Measurements from ENCODE around the gene WNT7B.

Gene WNT7B

GRCh38 chr22:45880716-45881523 lies 96.0 kb downstream of the WNT7B start:
- Histone ChIP-seq H3K79me2 (ENCODE audit: insufficient read depth, low read length) (no peaks in the 10 kb centered on the region), H3K9me2 (replicated peaks; ENCODE audit: low read depth, low read length) (no peaks in the 10 kb centered on the region), H3K9me3 (ENCODE audit: insufficient read depth, low read depth, low read length) (no peaks in the 10 kb centered on the region), H3K9ac (ENCODE audit: low read depth, low read length, poor library complexity, severe bottlenecking) (no peak overlapping the region), H3K4me2 (ENCODE audit: low read depth, low read length, poor library complexity, severe bottlenecking) (no peak overlapping the region), H3K4me1 (ENCODE audit: insufficient read depth, low read length, poor library complexity, severe bottlenecking) (no peaks in the 10 kb centered on the region), H2AFZ (ENCODE audit: low read length) (no peak overlapping the region), H3K36me3 (ENCODE audit: insufficient read depth, low read length) (no peaks in the 10 kb centered on the region), H4K20me1 (ENCODE audit: insufficient read depth, low read length, poor library complexity, severe bottlenecking) (no peaks in the 10 kb centered on the region), H3F3A (ENCODE audit: low read depth) (no peaks in the 10 kb centered on the region), H3K4me3 (ENCODE audit: low read length, poor library complexity, severe bottlenecking) (no peak overlapping the region), H3K27me3 (ENCODE audit: insufficient read depth, low read length, poor library complexity, severe bottlenecking) (no peaks in the 10 kb centered on the region)
- TF ChIP-seq EZH2phosphoT487 (IDR thresholded peaks at IDR 0.05; ENCODE audit: borderline replicate concordance), result no peak
- TF ChIP-seq, protein P1, sequence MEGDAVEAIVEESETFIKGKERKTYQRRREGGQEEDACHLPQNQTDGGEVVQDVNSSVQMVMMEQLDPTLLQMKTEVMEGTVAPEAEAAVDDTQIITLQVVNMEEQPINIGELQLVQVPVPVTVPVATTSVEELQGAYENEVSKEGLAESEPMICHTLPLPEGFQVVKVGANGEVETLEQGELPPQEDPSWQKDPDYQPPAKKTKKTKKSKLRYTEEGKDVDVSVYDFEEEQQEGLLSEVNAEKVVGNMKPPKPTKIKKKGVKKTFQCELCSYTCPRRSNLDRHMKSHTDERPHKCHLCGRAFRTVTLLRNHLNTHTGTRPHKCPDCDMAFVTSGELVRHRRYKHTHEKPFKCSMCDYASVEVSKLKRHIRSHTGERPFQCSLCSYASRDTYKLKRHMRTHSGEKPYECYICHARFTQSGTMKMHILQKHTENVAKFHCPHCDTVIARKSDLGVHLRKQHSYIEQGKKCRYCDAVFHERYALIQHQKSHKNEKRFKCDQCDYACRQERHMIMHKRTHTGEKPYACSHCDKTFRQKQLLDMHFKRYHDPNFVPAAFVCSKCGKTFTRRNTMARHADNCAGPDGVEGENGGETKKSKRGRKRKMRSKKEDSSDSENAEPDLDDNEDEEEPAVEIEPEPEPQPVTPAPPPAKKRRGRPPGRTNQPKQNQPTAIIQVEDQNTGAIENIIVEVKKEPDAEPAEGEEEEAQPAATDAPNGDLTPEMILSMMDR (conservative IDR thresholded peaks at IDR 0.05; ENCODE audit: low read length), result no peak

DNA sequence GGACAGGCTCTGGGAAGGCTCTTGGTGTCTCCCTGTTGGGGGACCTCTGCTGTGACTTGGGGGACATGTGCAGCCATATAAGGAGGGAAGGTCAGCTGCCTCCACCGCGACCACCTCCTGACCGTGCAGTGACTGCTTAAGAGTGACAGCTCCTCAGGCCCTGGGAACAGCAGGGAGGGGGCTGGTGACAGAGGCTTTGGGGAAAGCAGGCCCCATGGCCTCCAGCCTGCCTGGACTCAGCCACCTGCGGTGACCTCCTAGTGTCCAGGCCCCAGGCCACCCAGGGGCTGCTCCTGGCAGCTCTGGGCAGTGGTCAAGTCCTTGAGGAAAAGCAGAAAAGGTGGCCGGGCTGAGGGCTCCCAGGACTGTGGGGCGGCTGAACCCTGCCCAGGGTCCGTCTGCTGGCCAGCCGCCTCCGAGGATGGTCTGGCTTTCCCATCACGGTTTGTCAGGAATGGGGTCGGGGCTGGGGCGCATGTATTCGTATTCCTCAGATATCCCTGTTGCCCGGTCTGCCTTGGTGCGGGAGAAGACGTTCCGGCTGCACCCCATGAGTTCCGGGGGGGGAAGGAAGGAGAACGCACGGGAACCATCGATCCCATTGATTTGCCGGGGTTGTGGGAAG lies 96.8 kb downstream of the WNT7B start:
- H3K9me3 ChIP-seq (ENCODE audit: insufficient read depth, low read depth, low read length), result no peaks in the 10 kb centered on the region
- no peak overlapping the region for H3K4me2 ChIP-seq (ENCODE audit: low read depth, low read length, poor library complexity, severe bottlenecking)
- no peak for TF ChIP-seq EZH2phosphoT487 (IDR thresholded peaks at IDR 0.05; ENCODE audit: borderline replicate concordance)
- TF ChIP-seq, protein P1 (conservative IDR thresholded peaks at IDR 0.05; ENCODE audit: low read length), result no peak
- no peak overlapping the region for H2AFZ ChIP-seq (ENCODE audit: low read length)
- no peaks in the 10 kb centered on the region for H4K20me1 ChIP-seq (ENCODE audit: insufficient read depth, low read length, poor library complexity, severe bottlenecking)
- H3K9me2 ChIP-seq (replicated peaks; ENCODE audit: low read depth, low read length), result no peaks in the 10 kb centered on the region
- no peak overlapping the region for H3K4me3 ChIP-seq (ENCODE audit: low read length, poor library complexity, severe bottlenecking)
- no peaks in the 10 kb centered on the region for H3K4me1 ChIP-seq (ENCODE audit: insufficient read depth, low read length, poor library complexity, severe bottlenecking)
- no peaks in the 10 kb centered on the region for H3K79me2 ChIP-seq (ENCODE audit: insufficient read depth, low read length)
- no peaks in the 10 kb centered on the region for H3K27me3 ChIP-seq (ENCODE audit: insufficient read depth, low read length, poor library complexity, severe bottlenecking)
- no peaks in the 10 kb centered on the region for H3F3A ChIP-seq (ENCODE audit: low read depth)
- no peaks in the 10 kb centered on the region for H3K36me3 ChIP-seq (ENCODE audit: insufficient read depth, low read length)
- no peak overlapping the region for H3K9ac ChIP-seq (ENCODE audit: low read depth, low read length, poor library complexity, severe bottlenecking)

GRCh38 chr22:45879552-45879949 lies 97.4 kb downstream of the WNT7B start:
- Histone ChIP-seq H3F3A (ENCODE audit: low read depth) (no peaks in the 10 kb centered on the region), H3K9me3 (ENCODE audit: insufficient read depth, low read depth, low read length) (no peaks in the 10 kb centered on the region), H3K9ac (ENCODE audit: low read depth, low read length, poor library complexity, severe bottlenecking) (no peak overlapping the region), H3K79me2 (ENCODE audit: insufficient read depth, low read length) (no peaks in the 10 kb centered on the region), H3K4me3 (ENCODE audit: low read length, poor library complexity, severe bottlenecking) (no peak overlapping the region), H2AFZ (ENCODE audit: low read length) (no peak overlapping the region), H3K4me1 (ENCODE audit: insufficient read depth, low read length, poor library complexity, severe bottlenecking) (no peaks in the 10 kb centered on the region), H3K4me2 (ENCODE audit: low read depth, low read length, poor library complexity, severe bottlenecking) (no peak overlapping the region), H4K20me1 (ENCODE audit: insufficient read depth, low read length, poor library complexity, severe bottlenecking) (no peaks in the 10 kb centered on the region), H3K9me2 (replicated peaks; ENCODE audit: low read depth, low read length) (no peaks in the 10 kb centered on the region), H3K27me3 (ENCODE audit: insufficient read depth, low read length, poor library complexity, severe bottlenecking) (no peaks in the 10 kb centered on the region), H3K36me3 (ENCODE audit: insufficient read depth, low read length) (no peaks in the 10 kb centered on the region)
- TF ChIP-seq EZH2phosphoT487 (IDR thresholded peaks at IDR 0.05; ENCODE audit: borderline replicate concordance), result no peak
- TF ChIP-seq, protein P1 (conservative IDR thresholded peaks at IDR 0.05; ENCODE audit: low read length), result no peak

All from Loucy (cell line).